Glutamatergic neuron (in vitro differentiated cells): ENCODE data around the gene ELFN2. TPM values are rescaled to one million over a fixed set of nuclear protein-coding genes. Genes with fewer than 3 reads are reported as not detected.

Experiments
- DNase-seq: peaks from one replicate; pipeline ENCODE4 v3.0.0; 2022
- H3K27ac Mint-ChIP-seq: one replicate; pipeline ENCODE4 v1.8.0; 2020; ENCODE audit warnings: mild to moderate bottlenecking, mixed read lengths, inconsistent platforms; ENCODE audit not compliant: unreplicated experiment
- H3K27me3 Mint-ChIP-seq: one replicate; pipeline ENCODE4 v1.8.0; 2020; ENCODE audit warnings: mild to moderate bottlenecking, moderate library complexity, mixed read lengths, inconsistent platforms; ENCODE audit not compliant: unreplicated experiment
- H3K36me3 Mint-ChIP-seq: one replicate; pipeline ENCODE4 v1.8.0; 2020; ENCODE audit warnings: mild to moderate bottlenecking, mixed read lengths, inconsistent platforms; ENCODE audit not compliant: unreplicated experiment
- H3K4me1 Mint-ChIP-seq: one replicate; pipeline ENCODE4 v1.8.0; 2020; ENCODE audit warnings: mild to moderate bottlenecking, low read depth, mixed read lengths, inconsistent platforms; ENCODE audit not compliant: unreplicated experiment
- H3K4me3 Mint-ChIP-seq: one replicate; pipeline ENCODE4 v1.8.0; 2020; ENCODE audit warnings: mild to moderate bottlenecking, mixed read lengths, inconsistent platforms; ENCODE audit not compliant: unreplicated experiment
- H3K9me3 Mint-ChIP-seq: one replicate; pipeline ENCODE4 v1.8.0; 2020; ENCODE audit warnings: mild to moderate bottlenecking, moderate library complexity, mixed read lengths, inconsistent platforms; ENCODE audit not compliant: unreplicated experiment
- CTCF ChIP-seq: fragments of 200-600 bp; sonication (generic); IDR thresholded peaks from one replicate; pipeline ENCODE4 v1.5.0; 2021; ENCODE audit not compliant: partially characterized antibody, unreplicated experiment
- total RNA-seq: library from RNA; stranded (reverse); fragmentation: NEBNext Ultra II Directional; extraction: Animal tissue kit (Norgen Biotek cat#: 25700); gene quantifications from one replicate; pipeline ENCODE4 v1.2.1, GENCODE V29; 2021; ENCODE audit not compliant: unreplicated experiment

The ELFN2 gene
- total RNA-seq, 1 donor from 2014 or later = 7.3 TPM

- Mint-ChIP-seq H3K4me1 (peaks cover 17% of the 10 kb centered on the region), H3K27me3 (peaks cover 5% of the 10 kb centered on the region), H3K4me3 (no peak overlapping the region), H3K27ac (no peak overlapping the region), H3K9me3 (peaks cover 10% of the 10 kb centered on the region), H3K36me3 (peaks cover 5% of the 10 kb centered on the region)
- no peak for DNase-seq
- no peak for TF ChIP-seq CTCF
Observed at GRCh38 chr22:37358386-37358785, 68.9 kb downstream of the ELFN2 start.

- DNase-seq = no peak
- TF ChIP-seq CTCF = no peak
- H3K4me3 Mint-ChIP-seq = no peak overlapping the region
- H3K27ac Mint-ChIP-seq = no peak overlapping the region
- H3K36me3 Mint-ChIP-seq = peaks cover 5% of the 10 kb centered on the region
- peaks cover 10% of the 10 kb centered on the region for H3K9me3 Mint-ChIP-seq
- peaks cover 14% of the 10 kb centered on the region for H3K4me1 Mint-ChIP-seq
- H3K27me3 Mint-ChIP-seq = peaks cover 6% of the 10 kb centered on the region
Observed at GRCh38 chr22:37357446-37358075, 69.7 kb downstream of the ELFN2 start.

GRCh38 chr22:37356922-37357321 is 70.4 kb downstream of the ELFN2 start:
- H3K36me3 Mint-ChIP-seq = peaks cover 5% of the 10 kb centered on the region
- H3K4me3 Mint-ChIP-seq = no peak overlapping the region
- no peak for TF ChIP-seq CTCF
- H3K9me3 Mint-ChIP-seq = peaks cover 11% of the 10 kb centered on the region
- H3K27me3 Mint-ChIP-seq = peaks cover 6% of the 10 kb centered on the region
- no peak overlapping the region for H3K27ac Mint-ChIP-seq
- no peak for DNase-seq
- H3K4me1 Mint-ChIP-seq = peaks cover 14% of the 10 kb centered on the region

- Mint-ChIP-seq H3K4me3 (no peak overlapping the region), H3K36me3 (peaks cover 5% of the 10 kb centered on the region), H3K27ac (no peak overlapping the region), H3K9me3 (peaks cover 5% of the 10 kb centered on the region), H3K4me1 (peaks cover 14% of the 10 kb centered on the region), H3K27me3 (peaks cover 6% of the 10 kb centered on the region)
- no peak for DNase-seq
- no peak for TF ChIP-seq CTCF
Observed at GRCh38 chr22:37355174-37355573, 72.1 kb downstream of the ELFN2 start.

GRCh38 chr22:37354670-37355069 is 72.6 kb downstream of the ELFN2 start:
- Mint-ChIP-seq H3K4me1 (peaks cover 15% of the 10 kb centered on the region), H3K4me3 (no peak overlapping the region), H3K27me3 (peaks cover 8% of the 10 kb centered on the region), H3K36me3 (peaks cover 5% of the 10 kb centered on the region), H3K27ac (no peak overlapping the region), H3K9me3 (peaks cover 5% of the 10 kb centered on the region)
- DNase-seq = no peak
- no peak for TF ChIP-seq CTCF
